ENCODE data around the gene ALDH4A1. TPM values are rescaled to one million over a fixed set of nuclear protein-coding genes. Genes with fewer than 3 reads are reported as not detected.
"Not testable (repeated sequence)": the region's sequence is repeated elsewhere in the genome, so short reads cannot be mapped to it uniquely, and the experiment has no call there.

The ALDH4A1 gene
- total RNA-seq, 1 experiment from 2014 or later = 9.5 TPM

DNA sequence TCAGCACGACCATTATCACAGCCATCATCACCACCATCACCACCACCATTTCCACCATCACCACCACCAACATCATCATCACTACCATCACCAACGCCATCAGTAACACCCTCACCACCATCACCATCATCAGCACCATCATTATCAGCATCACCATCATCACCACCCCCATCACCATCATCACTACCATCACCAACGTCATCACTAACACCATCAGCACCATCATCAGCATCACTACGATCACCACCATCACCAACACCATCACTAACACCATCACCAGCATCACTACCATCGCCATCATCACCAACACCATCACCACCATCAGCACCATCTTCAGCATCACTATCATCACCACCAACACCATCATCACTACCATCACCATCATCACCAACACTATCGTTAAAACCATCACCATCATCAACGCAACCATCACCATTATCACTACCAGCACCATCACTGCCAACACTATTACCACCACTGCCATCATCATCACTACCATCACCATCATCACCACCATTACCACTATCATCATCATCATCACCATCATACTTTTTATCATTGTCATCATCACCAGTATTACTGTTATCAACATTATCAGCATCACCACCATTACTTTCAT is 44.2 kb downstream of the ALDH4A1 start:
- no peak for DNase-seq (ENCODE audit: low read depth)

DNA sequence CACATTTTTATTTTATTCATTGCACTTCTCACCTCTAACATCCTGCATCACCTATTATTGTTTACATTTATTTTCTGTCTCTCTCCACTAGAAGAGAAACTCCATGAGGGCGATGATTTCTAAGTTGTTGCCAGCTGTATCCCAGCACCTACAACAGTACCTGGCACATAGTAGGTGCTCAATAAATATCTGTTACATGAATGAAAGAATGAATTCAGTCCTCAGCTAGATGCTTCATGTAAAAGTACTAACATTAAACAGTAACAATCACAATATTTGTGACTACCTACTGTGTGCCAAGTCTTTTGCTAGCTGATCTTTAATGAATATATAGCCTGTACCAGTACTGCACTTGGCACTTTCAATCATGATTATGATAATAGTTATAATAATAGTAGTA is 45.9 kb downstream of the ALDH4A1 start:
- DNase-seq (ENCODE audit: low read depth) = no peak

DNA sequence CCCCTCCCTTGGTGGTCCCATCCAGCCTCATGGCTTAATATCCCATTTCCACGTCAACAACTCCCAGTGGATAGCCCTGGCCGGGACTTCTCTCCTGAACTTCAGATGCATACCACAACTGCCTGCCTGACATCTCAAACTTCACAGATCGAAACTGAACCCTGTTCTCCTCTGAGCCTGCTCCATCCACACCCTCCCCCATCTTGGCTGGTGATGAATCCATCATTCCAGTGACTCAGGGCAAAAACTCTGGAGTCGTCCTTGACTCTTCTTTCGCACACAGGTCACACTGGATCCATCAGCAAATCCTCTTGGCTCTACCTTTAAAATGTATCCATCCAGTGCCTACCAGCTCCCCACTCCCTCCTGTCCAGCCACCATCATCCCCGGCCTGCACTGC is 46.8 kb downstream of the ALDH4A1 start:
- DNase-seq (ENCODE audit: low read depth) = no peak

DNA sequence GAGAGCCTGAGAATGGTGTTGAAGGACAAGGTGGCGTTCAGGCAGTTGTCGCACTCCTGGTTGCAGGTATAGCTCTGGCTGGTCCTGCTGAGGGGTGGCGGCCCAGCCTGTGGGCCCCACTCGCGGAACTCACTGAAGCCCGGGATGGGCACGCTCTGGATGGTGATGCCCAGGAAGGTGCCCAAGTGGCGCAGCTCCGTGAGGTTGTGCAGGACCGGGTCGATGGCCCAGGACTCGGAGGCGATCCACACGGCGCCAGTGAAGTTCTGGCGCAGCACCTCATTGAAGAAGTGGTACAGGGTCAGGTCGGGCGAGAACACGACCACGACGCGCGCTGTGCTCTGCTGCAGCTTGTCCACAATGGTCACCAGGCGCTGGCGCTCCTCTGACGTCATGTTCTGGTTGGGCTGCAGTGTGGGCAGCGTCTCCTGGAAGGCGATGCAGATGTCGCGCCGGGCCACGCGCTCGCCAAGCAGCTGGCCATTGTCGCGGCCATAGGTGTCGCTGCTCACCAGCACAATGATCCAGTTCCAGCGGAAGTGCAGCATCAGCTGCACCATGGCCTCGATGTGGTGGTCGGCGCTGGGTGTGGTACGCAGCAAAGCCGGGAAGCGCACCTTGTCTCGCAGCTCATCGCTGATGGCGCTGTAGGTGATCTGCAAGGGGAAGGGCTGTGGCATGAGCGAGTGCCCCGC is 47.9 kb downstream of the ALDH4A1 start:
- no peak for DNase-seq (ENCODE audit: low read depth)

DNA sequence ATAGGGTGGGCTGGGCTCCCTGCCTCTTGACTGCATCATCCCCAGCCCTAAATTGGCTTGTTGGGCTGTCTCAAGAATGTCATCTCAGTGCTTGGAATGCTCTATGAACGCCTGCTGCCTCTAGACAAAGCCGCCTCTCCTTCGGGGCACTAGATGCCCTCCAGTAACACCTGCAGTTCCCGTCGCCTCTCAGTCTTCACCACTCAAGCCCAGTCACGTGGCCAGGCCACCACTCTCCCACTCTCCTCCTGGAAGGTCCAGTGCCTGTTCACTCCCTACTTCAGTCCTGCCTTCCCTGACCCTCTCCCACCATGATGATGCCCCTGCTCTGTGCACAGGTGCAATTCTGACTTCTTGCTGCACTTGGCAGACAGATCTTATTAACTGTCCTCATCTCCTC is 49.9 kb downstream of the ALDH4A1 start:
- no peak for DNase-seq (ENCODE audit: low read depth)

DNA sequence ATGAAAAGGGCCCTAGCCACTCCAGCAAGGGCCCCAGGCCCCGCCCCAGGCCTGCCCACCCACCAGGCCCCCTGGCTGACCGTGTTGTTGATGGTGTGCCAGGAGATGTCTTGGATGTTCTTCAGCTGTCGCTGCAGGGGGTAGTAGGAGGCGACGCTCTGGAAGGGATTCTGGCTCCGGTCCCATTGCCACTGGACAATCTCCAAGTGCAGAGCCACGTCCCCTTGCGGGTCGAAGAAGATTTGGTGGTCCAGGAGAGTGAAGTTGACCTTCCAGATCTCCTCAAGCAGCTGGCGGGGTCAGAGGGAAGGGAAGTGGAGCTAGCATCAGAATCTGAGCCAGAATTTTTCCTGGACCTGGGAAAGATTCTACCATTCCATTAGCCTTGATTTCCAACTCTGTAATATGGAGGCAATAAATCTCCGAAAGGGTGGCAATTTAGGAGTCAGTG is 53.1 kb downstream of the ALDH4A1 start:
- DNase-seq (ENCODE audit: low read depth) = no peak

DNA sequence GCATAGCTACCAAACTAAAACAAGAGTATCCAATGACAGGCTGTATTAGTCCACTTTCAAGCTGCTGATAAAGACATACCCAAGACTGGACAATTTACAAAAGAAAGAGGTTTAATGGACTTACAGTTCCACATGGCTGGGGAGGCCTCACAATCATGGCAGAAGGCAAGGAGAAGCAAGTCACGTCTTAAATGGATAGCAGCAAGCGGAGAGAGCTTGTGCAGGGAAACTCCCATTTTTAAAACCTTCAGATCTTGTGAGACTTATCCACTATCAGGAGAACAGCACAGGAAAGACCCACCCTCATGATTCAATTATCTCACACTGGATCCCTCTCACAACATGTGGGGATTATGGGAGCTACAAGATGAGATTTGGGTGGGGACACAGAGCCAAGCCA is 54.6 kb downstream of the ALDH4A1 start:
- DNase-seq (ENCODE audit: low read depth) = not testable (repeated sequence)

DNA sequence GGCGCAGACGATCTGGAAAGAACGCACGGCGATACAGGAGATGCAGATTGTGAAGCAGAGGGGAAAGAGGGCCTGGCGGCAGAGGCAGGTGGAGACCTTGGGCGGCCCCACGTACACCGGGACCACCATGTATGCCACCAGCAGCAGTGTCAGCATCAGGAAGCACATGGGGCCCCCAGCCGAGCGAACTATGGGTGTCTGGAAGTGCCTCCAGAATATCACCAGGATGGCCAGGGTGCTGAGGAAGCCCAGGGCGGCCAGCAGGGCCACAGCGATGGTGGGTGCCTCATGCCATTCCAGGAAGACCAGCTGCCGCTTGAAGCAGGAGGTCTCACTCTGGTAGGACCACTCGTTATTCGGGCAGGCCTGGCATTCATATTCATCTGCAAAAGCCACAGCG is 62.2 kb downstream of the ALDH4A1 start:
- DNase-seq (ENCODE audit: low read depth) = no peak

DNA sequence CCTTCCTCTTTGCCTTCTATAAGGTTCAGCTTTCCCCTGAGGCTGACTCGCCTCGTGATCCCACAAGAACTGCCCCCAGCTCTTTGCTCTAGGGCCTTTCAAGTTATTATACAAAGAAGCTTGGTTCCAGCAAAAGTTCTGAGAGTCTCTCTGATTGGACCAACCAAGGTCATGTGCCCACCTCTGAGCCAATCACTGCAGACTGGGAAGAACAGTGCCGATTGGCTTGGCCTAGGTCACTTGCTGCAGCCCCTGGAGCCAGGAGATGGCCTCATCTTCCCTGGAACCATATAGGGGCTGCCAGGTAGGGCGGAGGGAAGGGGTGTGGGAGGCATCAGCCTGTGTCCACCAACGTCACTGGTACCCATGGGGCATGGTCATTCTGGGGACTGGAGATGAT is 65.7 kb downstream of the ALDH4A1 start:
- no peak for DNase-seq (ENCODE audit: low read depth)

DNA sequence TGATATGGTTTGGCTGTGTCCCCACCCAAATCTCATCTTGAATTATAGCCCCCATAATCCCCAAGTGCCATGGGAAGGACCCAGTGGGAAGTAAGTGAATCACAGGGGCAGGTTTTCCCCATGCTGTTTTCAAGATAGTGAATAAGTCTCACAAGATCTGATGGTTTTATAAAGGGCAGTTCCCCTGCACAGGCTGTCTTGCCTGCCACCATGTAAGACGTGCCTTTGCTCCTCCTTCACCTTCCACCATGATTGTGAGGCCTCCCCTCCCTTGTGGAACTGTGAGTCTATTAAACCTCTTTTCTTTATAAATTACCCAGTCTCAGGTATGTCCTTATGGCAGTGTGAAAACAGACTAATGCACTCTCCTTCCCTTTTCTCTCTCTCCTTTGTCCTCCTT is 70.0 kb downstream of the ALDH4A1 start:
- not testable (repeated sequence) for DNase-seq (ENCODE audit: low read depth)

DNA sequence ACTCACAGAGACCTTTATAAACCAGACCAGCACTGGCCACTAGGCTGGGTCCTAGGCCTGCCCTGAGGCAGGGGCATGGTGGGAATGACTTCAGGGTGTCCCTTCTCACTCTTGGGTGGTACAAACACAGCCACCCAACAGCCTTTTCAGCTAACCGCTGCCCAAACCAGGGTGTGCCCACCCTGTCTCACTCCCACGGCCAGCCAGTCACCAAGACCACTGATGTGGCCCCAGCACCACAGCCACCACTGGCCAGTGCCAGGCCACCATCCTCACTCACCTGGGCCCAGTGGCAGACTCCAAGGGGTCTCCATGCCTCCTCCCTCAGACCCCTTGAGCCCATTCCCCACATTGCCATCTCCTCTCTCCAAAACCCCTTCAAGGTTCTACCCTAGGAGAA is 70.7 kb downstream of the ALDH4A1 start:
- DNase-seq (ENCODE audit: low read depth) = no peak

DNA sequence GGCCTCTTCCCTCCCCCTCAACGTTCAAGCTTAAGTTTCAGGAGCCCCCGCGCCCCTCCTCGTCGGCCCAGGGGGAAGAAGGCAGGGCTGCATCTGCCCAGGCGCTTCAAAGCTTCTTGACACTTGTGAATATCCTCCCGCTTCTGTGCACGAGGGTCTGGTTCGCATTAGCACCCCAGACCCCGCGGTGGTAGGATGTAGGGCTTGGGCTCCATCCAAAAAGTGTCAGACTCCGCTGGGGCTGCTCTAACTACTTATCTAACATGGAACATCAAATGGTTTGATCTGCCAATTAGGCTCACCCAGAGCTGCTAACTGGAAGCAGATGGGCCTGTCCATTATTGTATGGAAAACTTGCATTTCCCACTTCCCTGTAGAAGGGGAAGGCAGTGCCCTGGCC is 71.8 kb downstream of the ALDH4A1 start:
- no peak for DNase-seq (ENCODE audit: low read depth)

DNA sequence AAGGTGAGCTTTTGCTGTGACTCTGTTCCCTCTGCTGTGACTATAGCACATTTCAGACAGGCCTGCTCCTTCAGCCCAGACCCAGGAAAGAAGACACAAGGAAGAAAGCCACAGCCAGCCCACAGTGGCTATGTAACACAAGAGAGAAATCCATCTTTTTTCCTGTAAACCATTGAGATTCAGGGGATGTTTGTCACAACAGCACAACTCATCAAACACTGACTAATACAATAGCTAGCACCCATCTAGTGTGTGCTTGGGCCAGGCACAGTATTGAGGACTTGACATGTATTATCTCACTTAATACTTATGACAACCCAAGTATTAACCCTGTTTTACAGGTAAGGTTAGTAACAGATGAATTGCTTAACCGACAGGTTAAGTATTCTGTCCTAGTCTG is 72.7 kb downstream of the ALDH4A1 start:
- no peak for DNase-seq (ENCODE audit: low read depth)

DNA sequence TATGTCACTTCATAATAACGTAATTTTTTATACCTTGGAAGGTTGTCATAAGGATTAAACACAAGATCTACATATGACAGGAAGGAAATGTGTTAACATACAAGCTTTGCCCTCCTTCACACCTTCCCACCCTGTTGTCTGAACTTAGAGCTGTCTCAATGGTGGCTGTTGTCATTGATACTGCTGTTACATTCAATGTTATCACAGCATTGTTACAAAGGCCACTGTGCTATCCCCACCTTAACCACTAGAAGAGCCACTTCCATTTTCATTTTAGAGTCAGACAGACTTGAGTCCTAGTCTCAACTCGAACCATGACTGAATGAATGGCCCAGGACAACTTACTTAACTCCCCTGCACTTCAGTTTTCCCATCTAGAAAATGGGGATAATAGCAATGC is 74.1 kb downstream of the ALDH4A1 start:
- no peak for DNase-seq (ENCODE audit: low read depth)

DNA sequence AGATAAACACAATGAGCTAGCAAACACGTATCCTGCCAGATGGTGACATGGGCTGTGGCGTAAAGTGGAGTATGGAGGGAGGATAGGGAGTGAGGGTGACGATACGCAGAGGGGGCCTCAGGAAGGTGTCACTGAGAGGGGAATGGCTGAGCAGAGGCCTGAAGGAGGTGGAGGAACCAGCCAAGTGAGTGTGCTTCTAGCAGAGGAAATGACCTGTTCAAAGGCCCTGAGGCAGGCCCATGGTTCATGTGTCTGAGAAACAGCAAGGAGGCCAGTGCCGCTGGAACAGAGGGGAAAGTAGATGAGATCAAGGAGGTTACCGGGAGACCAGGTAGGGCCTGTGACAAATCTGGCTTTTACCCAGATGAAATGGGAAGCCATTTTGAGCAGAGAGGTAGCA is 78.9 kb downstream of the ALDH4A1 start:
- no peak for DNase-seq (ENCODE audit: low read depth)

Other genes with a start within 250 kb of the ALDH4A1 start
- gene TAS1R2, start 42.9 kb downstream of the ALDH4A1 start, total RNA-seq (2014; rRNA removed; shearing (Covaris generic)) = not detected in 2 replicates
- 33.0 and 34.1 TPM in 2 replicates for gene IFFO2, start 54.1 kb upstream of the ALDH4A1 start, total RNA-seq (2014; rRNA removed; shearing (Covaris generic))